Gastroesophageal sphincter (tissue), 4 donors: ENCODE results near the gene GABARAPL2. TPM values are rescaled to one million over a fixed set of nuclear protein-coding genes. Genes with fewer than 3 reads are reported as not detected.

Source experiments
- ATAC-seq: fragments of 150-250 bp; one replicate; pipeline ENCODE4 v1.9.1; 2016; ENCODE audit warnings: mild to moderate bottlenecking, moderate library complexity
- H3K27ac ChIP-seq, 4 donors: fragments of 200-600 bp; sonication (generic) in 3 of 4; 1 replicate in 3 of 4; 2 replicates in 1 of 4; pipeline ENCODE4 v1.5.1; 2016 to 2019
- H3K27me3 ChIP-seq: fragments of 200-600 bp; sonication (generic); one replicate; pipeline ENCODE4 v1.5.1; 2019
- H3K36me3 ChIP-seq, 2 donors: fragments of 200-600 bp; sonication (generic); one replicate each; pipeline ENCODE4 v1.5.1; 2019; ENCODE audit warnings: control low read depth in 1 of 2
- H3K4me1 ChIP-seq, 3 donors: fragments of 200-600 bp; sonication (generic); 1 replicate in 2 of 3; 2 replicates in 1 of 3; pipeline ENCODE4 v1.5.1; 2016 to 2019; ENCODE audit warnings: control low read depth in 2 of 3
- H3K4me3 ChIP-seq, 2 donors: fragments of 200-600 bp; sonication (generic); one replicate each; pipeline ENCODE4 v1.5.1; 2019; ENCODE audit warnings: mild to moderate bottlenecking in 1 of 2, moderate library complexity in 1 of 2
- H3K9me3 ChIP-seq, 3 donors: fragments of 200-600 bp; sonication (generic); one replicate each; pipeline ENCODE4 v1.5.1; 2017 to 2019; ENCODE audit warnings: control low read depth in 2 of 3
- EP300 ChIP-seq: sonication (generic); formaldehyde crosslinking; IDR thresholded peaks from one replicate; pipeline ENCODE4 v1.6.1; 2017; ENCODE audit warnings: antibody characterized with exemption, mild to moderate bottlenecking
- POLR2A ChIP-seq, 2 donors: fragments of 450-650 bp; IDR thresholded peaks; one replicate each; pipeline ENCODE4 v1.6.1; 2017; ENCODE audit warnings: antibody characterized with exemption in 2 of 2, mild to moderate bottlenecking in 2 of 2, moderate library complexity in 1 of 2
- POLR2AphosphoS5 ChIP-seq: sonication (generic); formaldehyde crosslinking; IDR thresholded peaks from one replicate; pipeline ENCODE4 v1.6.1; 2017; ENCODE audit warnings: antibody characterized with exemption
- WGBS, 2 donors: methylation state at CpG; one replicate each; pipeline ENCODE4 v1.1.5; 2018; ENCODE audit warnings: low coverage in 1 of 2; 5-methylcytosine and 5-hydroxymethylcytosine counted together
- total RNA-seq, 4 donors: library from RNA; depleted of rRNA; stranded (reverse); fragments of >200 nt; gene quantifications; one replicate each; pipeline ENCODE4 v1.1.0, GENCODE V29; 2016
- TF ChIP-seq, protein P1 (sequence below), 4 experiments: fragments of 200-600 bp in 2 of 4; fragments of 450-650 bp in 2 of 4; sonication (generic) in 1 of 4; IDR thresholded peaks; one replicate each; pipeline ENCODE4 v1.5.1; 2017 to 2019; ENCODE audit warnings: antibody characterized with exemption in 4 of 4, mild to moderate bottlenecking in 2 of 4, moderate library complexity in 2 of 4

The GABARAPL2 gene, protein sequence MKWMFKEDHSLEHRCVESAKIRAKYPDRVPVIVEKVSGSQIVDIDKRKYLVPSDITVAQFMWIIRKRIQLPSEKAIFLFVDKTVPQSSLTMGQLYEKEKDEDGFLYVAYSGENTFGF
- 100 to 1,000 TPM in 1 of 4 donors, 10 to 100 TPM in 3; 87.4 to 118 (median 92.0) TPM for total RNA-seq

- Histone ChIP-seq H3K4me3 (peak within 1 kb of the TSS; percentile 94 to 100), H3K9me3 (no peaks in the 10 kb centered on the region), H3K4me1 (peaks cover 0 to 57% (median 10%) of the 10 kb centered on the region in 3 donors), H3K27me3 (no peaks in the 10 kb centered on the region), H3K36me3 (peaks cover 0 to 35% of the 10 kb centered on the region in 2 donors), H3K27ac (peak within 1 kb of the TSS; percentile 50 to 88 (median 73))
- ATAC-seq: peak; percentile 93
- TF ChIP-seq, protein P1, sequence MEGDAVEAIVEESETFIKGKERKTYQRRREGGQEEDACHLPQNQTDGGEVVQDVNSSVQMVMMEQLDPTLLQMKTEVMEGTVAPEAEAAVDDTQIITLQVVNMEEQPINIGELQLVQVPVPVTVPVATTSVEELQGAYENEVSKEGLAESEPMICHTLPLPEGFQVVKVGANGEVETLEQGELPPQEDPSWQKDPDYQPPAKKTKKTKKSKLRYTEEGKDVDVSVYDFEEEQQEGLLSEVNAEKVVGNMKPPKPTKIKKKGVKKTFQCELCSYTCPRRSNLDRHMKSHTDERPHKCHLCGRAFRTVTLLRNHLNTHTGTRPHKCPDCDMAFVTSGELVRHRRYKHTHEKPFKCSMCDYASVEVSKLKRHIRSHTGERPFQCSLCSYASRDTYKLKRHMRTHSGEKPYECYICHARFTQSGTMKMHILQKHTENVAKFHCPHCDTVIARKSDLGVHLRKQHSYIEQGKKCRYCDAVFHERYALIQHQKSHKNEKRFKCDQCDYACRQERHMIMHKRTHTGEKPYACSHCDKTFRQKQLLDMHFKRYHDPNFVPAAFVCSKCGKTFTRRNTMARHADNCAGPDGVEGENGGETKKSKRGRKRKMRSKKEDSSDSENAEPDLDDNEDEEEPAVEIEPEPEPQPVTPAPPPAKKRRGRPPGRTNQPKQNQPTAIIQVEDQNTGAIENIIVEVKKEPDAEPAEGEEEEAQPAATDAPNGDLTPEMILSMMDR (IDR thresholded peaks at IDR 0.05): no peak
- TF ChIP-seq POLR2AphosphoS5: peak; percentile 85
- TF ChIP-seq POLR2A (IDR thresholded peaks at IDR 0.05): peak; percentile 68 to 70
- 0 to 2% methylated on average over 2 to 9 of the region's 69 CpGs for WGBS, 2 donors
Measured at GRCh38 chr16:75566040-75566757, at the start of gene GABARAPL2. TSS of gene GABARAPL2 (plus strand) at chr16:75566379. CDS start at chr16:75566487, 108 bp downstream.

DNA sequence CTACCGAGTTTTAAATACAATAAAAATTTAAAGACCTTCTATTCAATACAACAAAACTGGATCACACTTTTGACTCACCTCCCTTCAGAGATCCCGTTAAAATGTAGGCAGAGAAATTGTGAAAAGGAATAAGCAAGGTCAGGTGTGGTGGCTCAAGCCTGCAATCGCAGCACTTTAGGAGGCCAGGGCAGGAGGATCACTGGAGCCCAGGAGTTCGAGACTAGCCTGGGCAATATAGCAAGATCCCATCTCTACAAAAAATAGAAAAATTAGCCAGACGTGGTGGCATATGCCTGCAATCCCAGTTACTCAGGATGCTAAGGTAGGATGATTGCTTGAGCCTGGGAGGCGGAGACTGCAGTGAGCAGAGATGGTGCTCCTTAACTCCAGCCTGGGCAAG is 47.0 kb upstream of the GABARAPL2 start:
- WGBS, 2 donors: 90% methylated on average over 2 to 3 of the region's 6 CpGs
- Histone ChIP-seq H3K4me1 (peaks cover 0 to 15% (median 0%) of the 10 kb centered on the region in 3 donors), H3K4me3 (no peak overlapping the region), H3K36me3 (no peaks in the 10 kb centered on the region), H3K27ac (no peak overlapping the region), H3K9me3 (no peaks in the 10 kb centered on the region), H3K27me3 (no peaks in the 10 kb centered on the region)
- TF ChIP-seq EP300 (no peak), POLR2A (IDR thresholded peaks at IDR 0.05) (no peak), POLR2AphosphoS5 (no peak)
- TF ChIP-seq, protein P1 (IDR thresholded peaks at IDR 0.05): no peak
- no peak for ATAC-seq

- no peaks in the 10 kb centered on the region for H3K27me3 ChIP-seq
- no peaks in the 10 kb centered on the region for H3K36me3 ChIP-seq
- no peaks in the 10 kb centered on the region for H3K4me1 ChIP-seq
- 78 to 79% methylated on average over 3 to 5 of the region's 5 CpGs for WGBS, 2 donors
- ATAC-seq: no peak
- H3K4me3 ChIP-seq: no peak overlapping the region
- H3K27ac ChIP-seq: no peak overlapping the region
- no peaks in the 10 kb centered on the region for H3K9me3 ChIP-seq
- no peak for TF ChIP-seq EP300
- no peak for TF ChIP-seq POLR2A (IDR thresholded peaks at IDR 0.05)
- TF ChIP-seq, protein P1 (IDR thresholded peaks at IDR 0.05): no peak
- no peak for TF ChIP-seq POLR2AphosphoS5
Measured at GRCh38 chr16:75526032-75526790, 40.0 kb upstream of the GABARAPL2 start.

GRCh38 chr16:75527825-75528299 is 38.3 kb upstream of the GABARAPL2 start:
- TF ChIP-seq POLR2AphosphoS5: no peak
- no peak for TF ChIP-seq POLR2A (IDR thresholded peaks at IDR 0.05)
- TF ChIP-seq EP300: no peak
- TF ChIP-seq, protein P1 (IDR thresholded peaks at IDR 0.05): no peak
- H3K4me3 ChIP-seq: no peak overlapping the region
- H3K27me3 ChIP-seq: no peaks in the 10 kb centered on the region
- WGBS, 2 donors: 60 to 88% methylated on average over 2 to 5 of the region's 5 CpGs
- ATAC-seq: no peak
- no peak overlapping the region for H3K27ac ChIP-seq
- no peaks in the 10 kb centered on the region for H3K36me3 ChIP-seq
- no peaks in the 10 kb centered on the region for H3K9me3 ChIP-seq
- no peaks in the 10 kb centered on the region for H3K4me1 ChIP-seq
